ENCODE data around the gene TMEM254.

Gene TMEM254

DNA sequence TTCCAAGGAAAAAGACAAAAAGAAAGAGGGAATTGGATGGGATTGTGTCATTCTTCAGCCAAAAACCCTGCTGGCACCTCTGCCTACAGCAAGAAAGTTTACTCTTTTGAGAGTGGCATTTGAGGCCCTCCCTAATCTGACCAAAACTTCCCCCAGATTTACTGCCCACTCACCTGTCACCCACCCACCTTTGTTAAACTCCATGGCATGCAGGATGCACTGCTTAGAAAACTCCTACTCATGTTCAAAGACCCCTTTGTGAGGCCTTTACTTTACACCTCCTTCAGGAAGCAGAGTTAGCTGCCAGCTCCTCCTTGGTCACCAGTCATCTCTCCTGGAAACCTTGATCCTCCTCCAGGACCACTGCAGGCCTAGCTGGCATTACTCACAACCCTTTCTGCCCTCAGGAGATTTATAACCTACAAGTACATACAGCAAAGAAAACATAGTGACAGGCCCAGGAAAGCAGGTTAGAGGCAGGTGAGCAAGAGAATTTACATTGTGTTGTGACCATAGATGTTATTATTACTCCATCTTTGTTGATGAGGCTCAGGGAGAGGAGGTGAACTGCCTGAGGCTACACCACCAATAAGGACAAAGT, 43.7 kb downstream of the TMEM254 start:
- H3K9me2 ChIP-seq (replicated peaks; ENCODE audit: low read depth, low read length): no peaks in the 10 kb centered on the region
- no peaks in the 10 kb centered on the region for H3K79me2 ChIP-seq (ENCODE audit: insufficient read depth, low read length)
- TF ChIP-seq EZH2phosphoT487 (IDR thresholded peaks at IDR 0.05; ENCODE audit: borderline replicate concordance) (no peak), CTCF (conservative IDR thresholded peaks at IDR 0.05; ENCODE audit: low read length) (no peak)
- no peaks in the 10 kb centered on the region for H3K27me3 ChIP-seq (ENCODE audit: insufficient read depth, low read length, poor library complexity, severe bottlenecking)
- no peak overlapping the region for H3K9ac ChIP-seq (ENCODE audit: low read depth, low read length, poor library complexity, severe bottlenecking)
- no peaks in the 10 kb centered on the region for H3K9me3 ChIP-seq (ENCODE audit: insufficient read depth, low read depth, low read length)
- H4K20me1 ChIP-seq (ENCODE audit: insufficient read depth, low read length, poor library complexity, severe bottlenecking): no peaks in the 10 kb centered on the region
- no peak overlapping the region for H3K4me3 ChIP-seq (ENCODE audit: low read length, poor library complexity, severe bottlenecking)
- no peak overlapping the region for H3K4me2 ChIP-seq (ENCODE audit: low read depth, low read length, poor library complexity, severe bottlenecking)
- H2AFZ ChIP-seq (ENCODE audit: low read length): no peak overlapping the region
- H3K4me1 ChIP-seq (ENCODE audit: insufficient read depth, low read length, poor library complexity, severe bottlenecking): no peaks in the 10 kb centered on the region
- no peaks in the 10 kb centered on the region for H3K36me3 ChIP-seq (ENCODE audit: insufficient read depth, low read length)
- H3F3A ChIP-seq (ENCODE audit: low read depth): no peaks in the 10 kb centered on the region

- TF ChIP-seq EZH2phosphoT487 (IDR thresholded peaks at IDR 0.05; ENCODE audit: borderline replicate concordance): no peak
- TF ChIP-seq CTCF (conservative IDR thresholded peaks at IDR 0.05; ENCODE audit: low read length): no peak
Measured at GRCh38 chr10:80122746-80123145, 44.3 kb downstream of the TMEM254 start.

GRCh38 chr10:80126876-80127275, 48.4 kb downstream of the TMEM254 start:
- no peaks in the 10 kb centered on the region for H4K20me1 ChIP-seq (ENCODE audit: insufficient read depth, low read length, poor library complexity, severe bottlenecking)
- no peaks in the 10 kb centered on the region for H3K4me1 ChIP-seq (ENCODE audit: insufficient read depth, low read length, poor library complexity, severe bottlenecking)
- H3K9me2 ChIP-seq (replicated peaks; ENCODE audit: low read depth, low read length): no peaks in the 10 kb centered on the region
- no peaks in the 10 kb centered on the region for H3K79me2 ChIP-seq (ENCODE audit: insufficient read depth, low read length)
- H3K4me3 ChIP-seq (ENCODE audit: low read length, poor library complexity, severe bottlenecking): no peak overlapping the region
- H3K9me3 ChIP-seq (ENCODE audit: insufficient read depth, low read depth, low read length): no peaks in the 10 kb centered on the region
- H3K9ac ChIP-seq (ENCODE audit: low read depth, low read length, poor library complexity, severe bottlenecking): no peak overlapping the region
- no peak for TF ChIP-seq EZH2phosphoT487 (IDR thresholded peaks at IDR 0.05; ENCODE audit: borderline replicate concordance)
- no peak for TF ChIP-seq CTCF (conservative IDR thresholded peaks at IDR 0.05; ENCODE audit: low read length)
- H3K27me3 ChIP-seq (ENCODE audit: insufficient read depth, low read length, poor library complexity, severe bottlenecking): no peaks in the 10 kb centered on the region
- no peaks in the 10 kb centered on the region for H3K36me3 ChIP-seq (ENCODE audit: insufficient read depth, low read length)
- H3K4me2 ChIP-seq (ENCODE audit: low read depth, low read length, poor library complexity, severe bottlenecking): no peak overlapping the region
- H3F3A ChIP-seq (ENCODE audit: low read depth): no peaks in the 10 kb centered on the region
- H2AFZ ChIP-seq (ENCODE audit: low read length): no peak overlapping the region

More at GRCh38 chr10:80122746-80123145, 44.3 kb downstream of the TMEM254 start:
- Histone ChIP-seq H4K20me1 (ENCODE audit: insufficient read depth, low read length, poor library complexity, severe bottlenecking) (no peaks in the 10 kb centered on the region), H3K27me3 (ENCODE audit: insufficient read depth, low read length, poor library complexity, severe bottlenecking) (no peaks in the 10 kb centered on the region), H3F3A (ENCODE audit: low read depth) (no peaks in the 10 kb centered on the region), H3K4me2 (ENCODE audit: low read depth, low read length, poor library complexity, severe bottlenecking) (no peak overlapping the region), H3K4me3 (ENCODE audit: low read length, poor library complexity, severe bottlenecking) (no peak overlapping the region), H3K36me3 (ENCODE audit: insufficient read depth, low read length) (no peaks in the 10 kb centered on the region), H3K9me2 (replicated peaks; ENCODE audit: low read depth, low read length) (no peaks in the 10 kb centered on the region), H3K79me2 (ENCODE audit: insufficient read depth, low read length) (no peaks in the 10 kb centered on the region), H3K9ac (ENCODE audit: low read depth, low read length, poor library complexity, severe bottlenecking) (no peak overlapping the region), H3K4me1 (ENCODE audit: insufficient read depth, low read length, poor library complexity, severe bottlenecking) (no peaks in the 10 kb centered on the region), H3K9me3 (ENCODE audit: insufficient read depth, low read depth, low read length) (no peaks in the 10 kb centered on the region), H2AFZ (ENCODE audit: low read length) (no peak overlapping the region)
